ENCODE data around the gene COQ8B. TPM values are rescaled to one million over a fixed set of nuclear protein-coding genes. Genes with fewer than 3 reads are reported as not detected.

COQ8B gene
- total and polyA plus RNA-seq, 2 of the 4 experiments (the other 2 are of a cell fraction): 14.9 to 23.2 TPM

DNA sequence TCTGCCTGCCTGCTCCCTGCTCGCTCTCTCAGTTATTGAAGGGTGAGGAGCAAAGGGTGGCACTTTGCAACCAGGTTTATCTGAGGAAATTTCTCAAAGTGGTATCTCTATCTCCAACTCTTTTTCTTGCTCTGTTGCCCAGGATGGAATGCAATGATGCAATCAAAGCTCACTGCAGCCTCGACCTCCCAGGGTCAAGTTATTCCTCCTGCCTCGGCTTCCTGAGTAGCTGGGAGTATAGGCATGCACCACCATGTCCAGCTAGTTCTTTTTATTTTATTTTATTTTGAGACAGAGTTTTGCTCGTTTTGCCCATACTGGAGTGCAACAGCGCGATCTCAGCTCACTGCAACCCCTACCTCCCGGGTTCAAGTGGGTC is 28.7 kb upstream of the COQ8B start:
- POLR2A ChIA-PET (ENCODE audit: unreplicated experiment): no interaction called here
- peak overlapping the region; percentile 17; the same call in 1 of the 2 replicates for H3K9ac ChIP-seq (ENCODE audit: low read depth, low read length)
- no TSS peak for BruUV-seq (replicated peaks)

More for the DNA sequence above, 28.7 kb upstream of the COQ8B start:
- H3K4me3 ChIP-seq (ENCODE audit: insufficient read depth, low read depth, low read length): no peak overlapping the region
- dilution Hi-C loops (cut with HindIII; ENCODE audit: low sequenced_read_pairs, unreplicated experiment) (no loop called here), in situ Hi-C loops (cut with MboI; ENCODE audit: low sequenced_read_pairs) (no loop called here), intact Hi-C loops (cut with micrococcal nuclease) (no loop called here)
- peak overlapping the region; percentile 69; the same call in 1 of the 2 replicates for H3K23ac ChIP-seq (ENCODE audit: low read depth, low read length)
- DNase-seq (peak; percentile 63), ATAC-seq (ENCODE audit: low read depth) (peak; percentile 62)
- 79% methylated on average over 5 of the region's 7 CpGs; no CpG with 5 or more reads in 1 of the 2 experiments for WGBS, 2 experiments (ENCODE audit: extremely low coverage in 2 of 2, insufficient read length in 1 of 2)
- H3K18ac ChIP-seq (ENCODE audit: low read depth, low read length): peak overlapping the region; percentile 68
- H3K9me3 ChIP-seq (ENCODE audit: control insufficient read depth, insufficient read depth, low read length): no peaks in the 10 kb centered on the region
- peak overlapping the region; percentile 78 for H2AFZ ChIP-seq (replicated peaks; ENCODE audit: low read length, poor library complexity)
- peak overlapping the region; percentile 82 for H3K56ac ChIP-seq (ENCODE audit: extremely low read depth, insufficient read depth, low read length)
- H3K4me2 ChIP-seq (ENCODE audit: low read depth, low read length): peak overlapping the region; percentile 58
- TF ChIP-seq, protein P1, sequence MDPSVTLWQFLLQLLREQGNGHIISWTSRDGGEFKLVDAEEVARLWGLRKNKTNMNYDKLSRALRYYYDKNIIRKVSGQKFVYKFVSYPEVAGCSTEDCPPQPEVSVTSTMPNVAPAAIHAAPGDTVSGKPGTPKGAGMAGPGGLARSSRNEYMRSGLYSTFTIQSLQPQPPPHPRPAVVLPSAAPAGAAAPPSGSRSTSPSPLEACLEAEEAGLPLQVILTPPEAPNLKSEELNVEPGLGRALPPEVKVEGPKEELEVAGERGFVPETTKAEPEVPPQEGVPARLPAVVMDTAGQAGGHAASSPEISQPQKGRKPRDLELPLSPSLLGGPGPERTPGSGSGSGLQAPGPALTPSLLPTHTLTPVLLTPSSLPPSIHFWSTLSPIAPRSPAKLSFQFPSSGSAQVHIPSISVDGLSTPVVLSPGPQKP (IDR thresholded peaks at IDR 0.05; ENCODE audit: borderline replicate concordance, low read depth, low read length): no peak
- TF ChIP-seq CHD1 (IDR thresholded peaks at IDR 0.05; ENCODE audit: low read depth, low read length): no peak
- peak; percentile 95 for TF ChIP-seq CEBPB (IDR thresholded peaks at IDR 0.05; ENCODE audit: low read depth, low read length)
- no peak for TF ChIP-seq RCOR1 (IDR thresholded peaks at IDR 0.05; ENCODE audit: insufficient replicate concordance, low read length)
- peak overlapping the region; percentile 59 for H2AK9ac ChIP-seq (replicated peaks; ENCODE audit: low read depth, low read length, poor library complexity)
- peak overlapping the region; percentile 86 for H2AK5ac ChIP-seq (ENCODE audit: low read depth, low read length)
- peak overlapping the region; percentile 62; the same call in 1 of the 3 replicates for H2BK15ac ChIP-seq (ENCODE audit: low read depth, low read length)
- H3K27ac ChIP-seq (ENCODE audit: insufficient read depth, low read length): peak overlapping the region; percentile 85
- peaks cover 17% of the 10 kb centered on the region for H3K4me1 ChIP-seq (ENCODE audit: control insufficient read depth, insufficient read depth, low read length)
- H3K14ac ChIP-seq (replicated peaks; ENCODE audit: low read depth, low read length): peak overlapping the region; percentile 93
- CTCF ChIA-PET: interaction anchor here (0.7 to 1.4 kb wide), 3 partner anchors 14 to 454 kb away, joined by 3 to 4 read pairs (median 4); no protein-coding TSS in a partner anchor
- peaks cover 13% of the 10 kb centered on the region for H3K9me1 ChIP-seq (ENCODE audit: insufficient read depth, low read length)
- H3K4ac ChIP-seq (ENCODE audit: low read depth, low read length): peak overlapping the region; percentile 93
- H3K36me3 ChIP-seq (ENCODE audit: control insufficient read depth, insufficient read depth, low read length): no peaks in the 10 kb centered on the region; the same call in 1 of the 2 replicates
- peaks cover 9 to 21% of the 10 kb centered on the region in 2 experiments for H3K79me1 ChIP-seq (ENCODE audit: low read depth in 1 of 2, low read length in 2 of 2)
- H2BK5ac ChIP-seq (ENCODE audit: low read depth, low read length, poor library complexity, severe bottlenecking): peak overlapping the region; percentile 77
- peak overlapping the region; percentile 87 for H4K91ac ChIP-seq (ENCODE audit: insufficient read depth, low read depth, low read length)
- peak overlapping the region; percentile 83 for H4K5ac ChIP-seq (ENCODE audit: low read depth, low read length)
- H3K27me3 ChIP-seq (ENCODE audit: control insufficient read depth, insufficient read depth, low read length): no peaks in the 10 kb centered on the region
- H4K20me1 ChIP-seq (ENCODE audit: insufficient read depth, low read length): no peaks in the 10 kb centered on the region
- peak overlapping the region; percentile 89 for H2BK20ac ChIP-seq (ENCODE audit: low read depth, low read length)
- peak overlapping the region; percentile 74 to 97 for H4K8ac ChIP-seq (ENCODE audit: low read depth in 2 of 2, low read length in 2 of 2)
- H2BK120ac ChIP-seq (ENCODE audit: low read depth, low read length): peak overlapping the region; percentile 91

Data from IMR-90 (cell line).